SIG-M5 (cell line): ENCODE results near the gene BRAT1.
"Not testable (repeated sequence)": the region's sequence is repeated elsewhere in the genome, so short reads cannot be mapped to it uniquely, and the experiment has no call there.

ENCODE experiments used
- DNase-seq: peaks from one replicate; lab custom pipeline; 2025; lab: John Stamatoyannopoulos, UW

Gene BRAT1

DNA sequence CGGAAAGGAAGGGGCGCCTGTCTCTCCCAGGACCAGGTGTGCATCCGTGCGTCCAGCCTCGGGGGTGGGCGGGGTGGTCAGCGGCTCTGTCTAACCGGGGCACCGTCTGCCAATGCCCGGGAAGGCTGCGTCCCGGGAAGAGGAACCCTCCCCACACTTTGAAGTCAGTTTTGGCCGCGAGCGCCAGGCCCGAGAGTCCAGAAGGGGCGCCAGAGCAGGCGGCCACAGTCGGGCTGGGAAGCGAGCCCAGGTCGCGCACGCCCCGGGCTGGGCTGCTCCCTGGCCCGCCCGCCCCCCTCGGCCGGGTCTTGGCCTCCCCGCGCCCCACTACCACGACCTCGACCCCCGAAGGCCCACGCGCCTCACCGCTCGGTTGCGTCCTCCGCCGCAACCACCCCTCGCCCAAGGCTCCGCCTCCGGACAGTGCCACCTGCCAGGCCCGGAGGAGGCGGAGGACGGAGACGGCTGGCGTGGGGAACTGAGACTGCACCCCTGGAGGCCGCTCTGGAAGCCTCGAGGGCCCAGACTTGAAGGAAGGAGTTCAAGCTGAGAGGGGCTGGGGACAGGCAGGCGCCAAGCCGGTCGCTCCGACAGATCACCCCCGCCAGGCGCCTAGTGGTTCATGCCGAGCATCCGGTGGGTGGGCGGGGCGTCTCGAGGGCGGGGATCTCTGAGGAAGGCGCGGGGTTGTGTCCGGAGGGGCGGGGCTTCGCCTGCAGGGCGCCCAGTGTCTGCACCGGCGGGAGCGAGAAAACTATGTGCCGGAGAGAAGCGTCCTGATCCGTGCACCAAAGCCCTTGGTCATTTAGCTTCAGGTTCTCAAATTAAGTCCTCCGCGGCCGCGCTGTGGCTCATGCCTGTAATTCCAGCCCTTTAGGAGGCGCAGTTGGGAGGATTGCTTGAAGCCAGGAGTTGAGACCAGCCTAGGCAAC is at the start of gene BRAT1:
TSS of gene BRAT1 (minus strand) at position 404 of the 932 bp plus-strand sequence. CDS start 1,093 bp downstream, outside the sequence.
- DNase-seq: peak; percentile 68

DNA sequence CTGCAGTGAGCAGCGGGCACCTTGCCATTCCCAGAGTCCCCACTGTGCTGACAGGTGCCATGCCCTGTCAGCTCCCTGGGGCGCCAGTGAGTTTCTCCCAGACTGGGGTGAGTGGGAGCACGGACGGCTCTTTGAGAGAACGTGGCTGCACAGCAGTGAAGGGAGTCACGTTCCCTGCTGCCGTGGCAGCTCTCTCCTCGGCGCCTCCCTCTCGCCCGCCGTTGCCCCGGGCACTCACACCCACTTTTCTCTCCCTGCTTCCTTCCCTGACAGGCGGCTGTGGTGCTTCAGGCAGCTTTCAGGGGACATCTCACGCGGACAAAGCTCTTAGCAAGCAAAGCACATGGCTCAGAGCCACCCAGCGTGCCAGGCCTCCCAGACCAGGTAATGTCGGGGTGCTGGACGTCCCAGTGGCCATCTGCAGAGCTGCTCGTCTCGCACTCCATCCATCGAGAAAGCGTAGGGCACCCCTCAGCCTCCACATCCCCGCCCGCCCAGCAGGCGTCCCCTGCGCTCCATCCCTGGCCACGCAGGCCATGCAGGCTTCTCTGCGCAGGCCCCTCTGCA is 49.4 kb upstream of the BRAT1 start:
- DNase-seq: no peak

DNA sequence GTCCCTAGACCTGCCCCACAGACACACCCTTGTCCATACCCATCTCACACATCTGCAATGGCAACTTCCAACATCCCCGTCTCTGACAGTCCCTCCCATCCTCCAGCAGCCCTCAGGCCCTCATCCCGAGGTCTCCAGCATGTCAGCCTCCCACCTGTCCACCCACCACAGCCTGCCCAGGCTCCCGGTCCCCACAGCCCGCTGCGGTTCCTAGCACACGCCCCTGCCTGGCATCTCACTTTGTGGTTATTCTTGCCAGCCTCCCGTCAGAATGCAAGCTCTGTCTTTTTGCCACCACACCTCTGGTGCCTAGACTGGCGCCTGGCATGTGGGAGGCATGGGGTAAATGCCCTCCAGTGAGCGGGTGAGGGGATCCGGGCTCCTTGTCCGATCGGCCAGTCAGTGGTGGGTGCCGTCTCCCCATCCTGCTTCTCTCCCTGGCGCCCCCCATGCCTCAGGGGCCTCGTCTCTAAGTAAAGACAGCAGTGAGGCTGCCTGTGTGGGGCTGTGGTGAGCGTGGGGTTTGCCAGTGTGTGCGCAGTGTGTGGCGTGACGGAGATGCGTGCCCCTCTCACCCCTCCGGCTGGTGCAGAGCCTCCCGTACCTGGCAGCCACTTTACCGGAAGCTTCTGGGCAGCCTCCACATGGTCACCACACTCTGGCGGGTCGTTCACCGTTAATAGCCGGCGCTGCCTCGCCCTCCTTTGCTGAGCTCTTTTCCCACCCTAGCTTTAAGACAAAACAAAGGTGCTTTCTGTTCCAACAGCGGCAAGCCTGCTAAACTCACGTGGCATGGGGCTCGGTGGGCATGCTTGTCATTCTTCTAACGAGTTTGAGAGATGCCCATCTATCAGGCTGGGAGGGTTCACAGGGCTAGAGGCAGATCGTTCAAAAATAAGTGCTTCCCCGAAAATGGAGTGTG is 48.0 kb upstream of the BRAT1 start:
- no peak for DNase-seq

DNA sequence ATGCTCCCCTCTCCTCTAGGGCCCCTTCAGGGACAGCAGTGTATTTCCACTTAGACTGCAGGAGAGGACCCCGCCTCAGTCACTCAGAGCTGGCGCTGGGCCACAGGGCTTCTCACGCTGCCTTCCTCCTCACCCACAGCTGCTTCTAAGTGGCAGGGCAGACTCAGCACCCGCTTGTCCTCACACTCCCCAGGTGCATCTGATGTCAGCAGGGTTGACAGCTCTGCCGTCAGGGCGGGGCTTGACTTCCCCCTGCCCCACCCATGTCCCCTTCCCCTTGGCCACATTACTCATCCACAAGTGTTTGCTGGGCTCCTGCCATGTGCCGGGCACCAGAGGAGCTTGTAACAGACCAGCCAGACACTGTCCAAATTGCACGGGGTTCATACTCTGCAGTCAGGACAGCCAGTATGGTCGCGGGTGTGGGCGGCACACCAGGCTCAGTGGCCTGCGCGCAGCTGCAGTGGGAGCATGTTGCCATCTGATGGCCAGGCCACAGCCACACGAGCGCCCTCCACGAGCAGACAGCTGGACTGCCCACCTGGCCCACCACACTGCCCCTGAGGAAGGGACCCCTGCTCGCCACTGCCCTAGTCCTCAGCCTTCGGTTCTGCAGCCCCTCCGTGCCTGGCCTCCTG is 47.2 kb upstream of the BRAT1 start:
- DNase-seq: no peak

DNA sequence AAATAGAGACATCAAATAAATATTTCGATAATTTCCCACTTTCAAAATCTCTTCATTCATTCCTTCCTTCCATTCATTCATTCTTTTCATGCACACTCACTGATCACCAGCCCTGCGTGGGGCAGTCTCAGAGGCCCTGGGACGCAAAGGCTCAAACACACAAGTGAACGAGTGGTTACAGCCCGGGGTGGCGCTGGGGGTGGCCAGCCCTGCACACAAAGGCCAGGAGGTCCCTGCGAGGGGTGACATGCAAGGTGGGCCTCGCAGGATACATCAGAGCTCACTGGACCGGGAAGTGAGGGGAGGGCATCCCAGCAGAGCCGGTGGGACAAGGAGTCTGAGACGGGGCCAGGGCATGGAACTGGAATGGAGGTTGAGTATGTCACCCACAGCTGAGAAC is 46.6 kb upstream of the BRAT1 start:
- no peak for DNase-seq

DNA sequence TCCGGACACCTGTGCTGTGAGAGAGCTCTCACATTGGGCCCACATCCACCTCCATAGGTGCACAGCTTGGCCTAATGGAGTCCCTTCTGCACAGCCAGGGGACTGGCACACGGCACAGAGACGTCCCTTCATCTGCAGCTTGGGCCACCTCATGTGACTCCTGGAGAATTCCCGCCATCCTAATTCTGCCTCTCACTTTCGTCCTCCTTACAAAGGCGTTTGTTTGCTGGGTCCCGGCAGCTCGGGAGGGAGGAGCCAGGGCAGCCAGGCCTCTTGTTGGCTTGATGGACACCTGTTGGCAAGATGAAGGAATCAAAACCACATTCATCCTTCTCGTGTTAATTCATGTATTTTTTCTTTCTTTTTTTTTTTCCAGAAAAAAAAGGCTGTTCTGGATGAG is 45.7 kb upstream of the BRAT1 start:
- DNase-seq: no peak

DNA sequence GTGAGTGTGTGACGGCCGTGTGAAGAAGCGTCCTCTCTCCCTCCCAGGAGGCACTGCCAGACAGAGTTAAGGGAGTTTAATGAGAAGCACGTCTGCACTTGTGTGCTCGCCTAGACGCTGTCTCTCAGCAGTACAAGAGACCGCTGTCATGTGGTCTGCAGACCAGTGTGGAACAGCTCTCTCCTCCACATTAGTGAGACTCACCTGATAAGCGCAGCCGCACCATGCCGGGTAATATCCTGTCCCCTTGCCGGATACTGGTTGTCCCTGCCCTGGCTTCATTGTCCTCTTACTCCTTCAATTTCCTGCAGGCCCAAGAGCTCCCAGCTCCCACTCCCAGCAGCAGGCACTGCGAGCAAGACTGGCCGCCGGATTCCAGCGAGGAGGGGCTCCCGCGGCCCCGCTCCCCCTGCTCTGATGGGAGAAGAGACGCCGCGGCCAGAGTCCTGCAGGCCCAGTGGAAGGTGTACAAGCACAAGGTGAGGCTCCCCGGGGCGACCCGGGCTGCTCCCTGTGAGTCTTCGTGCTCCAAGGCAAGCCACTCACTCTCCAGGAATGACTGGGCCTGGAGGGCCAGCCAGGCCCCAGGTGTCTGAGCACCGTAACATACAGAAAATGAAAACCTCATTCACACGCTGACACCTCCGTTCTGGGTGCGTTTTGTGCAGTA is 43.0 kb upstream of the BRAT1 start:
- DNase-seq: no peak

DNA sequence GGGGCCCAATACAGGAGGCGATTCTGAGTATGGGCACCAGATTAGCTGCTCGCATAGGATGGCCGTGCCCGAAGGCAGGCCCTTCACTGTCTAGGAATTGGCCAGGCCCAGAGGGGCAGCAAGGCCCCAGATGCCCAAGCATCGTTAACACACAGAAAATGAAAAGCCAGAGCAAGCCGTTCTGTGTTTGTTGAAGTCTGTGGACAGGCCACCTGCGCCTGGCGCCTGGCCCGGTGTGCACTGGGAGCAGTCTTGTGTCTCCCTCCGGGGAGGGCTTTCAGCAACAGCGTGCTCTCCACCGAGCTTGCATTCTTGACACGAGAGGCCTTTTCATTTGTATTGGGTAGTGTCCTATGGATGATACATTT is 41.9 kb upstream of the BRAT1 start:
- no peak for DNase-seq

DNA sequence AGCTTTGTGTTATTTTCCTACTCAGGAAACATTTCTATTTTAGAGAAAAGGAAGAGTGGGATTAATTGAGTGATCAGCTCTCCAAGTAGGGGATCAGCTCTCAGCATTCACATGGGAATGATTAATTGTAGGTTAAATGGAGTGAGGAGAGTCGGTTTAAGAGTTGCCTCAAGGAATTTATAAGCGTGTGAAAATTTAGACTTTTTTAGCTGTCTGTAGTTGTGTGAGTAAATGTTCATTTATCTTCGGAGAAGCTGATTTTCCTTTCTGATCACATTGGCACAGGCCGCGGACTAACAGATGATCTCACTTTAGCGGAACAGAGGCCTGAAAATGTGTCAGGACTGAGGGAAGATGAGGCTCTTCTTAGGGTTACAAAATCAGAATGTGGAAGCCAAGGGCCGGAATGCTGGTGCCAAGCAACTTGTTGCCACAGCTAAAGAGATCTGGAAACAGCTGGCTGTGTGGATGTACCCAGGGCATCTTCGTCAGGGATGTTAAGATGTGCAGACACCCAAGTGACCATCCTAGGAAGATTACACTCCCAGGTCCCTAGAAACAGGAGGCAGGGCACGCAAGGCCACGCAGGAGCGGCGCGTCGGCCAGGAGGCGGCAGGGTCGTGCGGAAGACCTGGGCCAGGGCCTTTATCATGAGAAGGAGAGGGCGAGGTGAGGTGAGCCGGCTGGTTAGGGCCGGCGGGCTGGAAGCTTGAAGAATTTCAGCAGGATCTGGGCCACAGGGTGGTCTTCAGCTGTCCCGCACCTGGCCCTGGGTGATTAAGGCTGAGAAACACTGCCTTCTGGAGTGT is 41.3 kb upstream of the BRAT1 start:
- no peak for DNase-seq

DNA sequence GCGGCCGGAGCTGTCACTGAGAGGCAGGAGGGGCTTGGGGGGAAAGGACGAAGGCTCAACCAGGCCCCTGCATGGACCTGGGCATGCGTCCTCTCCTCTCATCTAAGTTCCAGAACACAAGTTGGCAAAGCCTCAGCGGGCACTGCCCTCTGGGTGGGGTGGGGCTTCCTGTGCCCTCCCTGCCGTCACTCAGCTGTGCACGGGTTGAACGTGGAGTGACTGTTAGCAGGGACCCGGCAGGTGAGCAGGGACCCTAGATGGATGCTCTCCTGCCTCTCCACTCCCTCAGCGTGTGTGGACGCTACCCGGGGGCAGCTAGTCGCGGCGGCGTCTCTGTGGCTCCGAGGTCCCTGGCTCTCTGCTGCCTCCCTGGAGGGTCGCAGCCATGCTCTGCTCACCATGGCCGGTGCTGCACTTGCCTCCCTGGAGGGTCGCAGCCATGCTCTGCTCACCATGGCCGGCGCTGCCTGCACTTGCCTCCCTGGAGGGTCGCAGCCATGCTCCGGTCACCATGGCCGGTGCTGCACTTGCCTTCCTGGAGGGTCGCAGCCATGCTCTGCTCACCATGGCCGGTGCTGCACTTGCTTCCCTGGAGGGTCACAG is 40.0 kb upstream of the BRAT1 start:
- no peak for DNase-seq

DNA sequence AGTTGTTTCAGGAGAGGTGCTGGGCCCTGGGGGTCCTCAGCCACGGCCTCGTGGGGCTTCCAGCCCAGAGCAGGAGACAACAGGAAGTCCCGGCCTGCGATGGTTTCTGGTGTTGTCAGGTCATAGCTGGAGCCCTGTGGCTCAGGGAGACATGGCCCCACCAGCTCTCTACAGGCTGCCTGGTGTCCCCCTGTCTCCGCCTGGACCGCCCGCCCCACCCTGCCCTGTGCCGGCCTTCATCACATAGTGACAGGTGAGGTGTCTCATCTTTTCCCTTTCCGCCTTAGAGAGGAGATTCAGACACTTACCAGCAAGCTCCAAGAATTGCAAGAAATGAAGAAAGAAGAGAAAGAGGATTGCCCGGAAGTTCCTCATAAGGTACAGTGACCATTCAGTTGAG is 39.3 kb upstream of the BRAT1 start:
- no peak for DNase-seq

DNA sequence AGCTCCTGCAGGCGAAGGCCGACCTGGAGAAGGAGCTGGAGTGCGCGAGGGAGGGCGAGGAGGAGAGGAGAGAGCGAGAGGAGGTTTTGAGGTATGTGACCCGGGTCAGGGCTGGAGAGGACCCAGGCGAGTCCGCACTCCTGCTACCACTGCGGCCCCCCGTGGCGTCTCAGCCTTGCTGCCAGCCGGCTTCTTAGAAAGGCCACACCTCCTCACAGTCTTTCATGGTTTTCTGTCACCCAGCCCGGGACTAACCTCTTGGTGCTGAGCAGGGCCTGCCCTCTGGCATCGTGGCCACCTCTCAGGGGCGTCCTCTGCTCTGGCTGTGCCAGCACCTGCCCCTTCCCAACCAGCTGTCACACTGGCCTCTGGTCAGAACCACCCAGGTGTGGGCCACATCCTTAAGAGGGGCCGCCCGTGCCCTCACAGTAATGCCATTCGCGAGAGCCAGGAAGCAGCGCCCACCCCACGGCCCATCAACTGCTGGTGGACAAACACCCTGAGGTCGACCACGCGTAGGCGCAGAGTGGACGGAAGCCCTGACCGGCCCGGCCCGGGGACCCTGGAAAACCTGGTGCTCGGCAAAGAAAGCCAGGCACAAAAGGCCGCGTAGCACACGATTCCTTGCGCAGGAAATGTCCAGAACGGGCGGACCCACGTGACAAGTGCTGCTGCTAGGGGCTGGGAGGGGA is 37.9 kb upstream of the BRAT1 start:
- no peak for DNase-seq

DNA sequence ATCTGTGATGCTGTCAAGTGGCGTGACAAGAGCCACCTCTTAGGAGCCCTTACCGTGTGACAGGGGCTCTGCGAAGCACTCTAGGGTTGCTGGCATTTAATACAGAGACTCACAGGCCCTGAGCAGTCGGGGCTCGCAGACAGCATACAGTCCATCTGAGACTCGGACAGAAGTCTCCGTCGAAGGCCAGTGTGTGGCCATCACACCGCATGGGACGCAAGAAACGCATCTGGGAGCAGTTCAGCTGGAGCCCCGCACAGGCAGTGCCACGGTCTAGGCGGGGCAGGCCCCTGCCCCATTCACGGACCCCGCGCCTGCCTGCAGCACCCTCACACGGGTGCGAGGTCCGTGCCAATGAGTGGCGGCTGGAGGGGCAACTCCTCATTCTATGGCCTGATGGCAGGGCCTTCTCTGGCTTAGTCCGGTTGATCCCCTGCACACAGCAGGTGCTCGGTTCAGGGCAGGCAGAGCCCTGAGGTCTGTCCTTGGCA is 37.1 kb upstream of the BRAT1 start:
- DNase-seq: no peak

DNA sequence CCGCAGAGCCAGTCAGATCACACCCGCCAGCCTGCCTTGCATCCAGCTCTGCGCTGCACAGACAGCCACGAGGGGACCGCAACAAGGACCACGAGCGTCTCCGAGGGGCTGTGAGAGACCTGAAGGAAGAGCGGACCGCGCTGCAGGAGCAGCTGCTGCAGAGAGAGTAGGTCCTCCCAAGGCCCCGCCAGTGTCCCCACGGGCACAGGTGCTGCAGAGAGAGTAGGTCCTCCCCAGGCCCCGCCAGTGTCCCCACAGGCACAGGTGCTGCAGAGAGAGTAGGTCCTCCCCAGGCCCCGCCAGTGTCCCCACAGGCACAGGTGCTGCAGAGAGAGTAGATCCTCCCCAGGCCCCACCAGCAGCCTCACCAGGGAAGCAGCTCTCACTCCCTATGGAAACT is 34.6 kb upstream of the BRAT1 start:
- not testable (repeated sequence) for DNase-seq

DNA sequence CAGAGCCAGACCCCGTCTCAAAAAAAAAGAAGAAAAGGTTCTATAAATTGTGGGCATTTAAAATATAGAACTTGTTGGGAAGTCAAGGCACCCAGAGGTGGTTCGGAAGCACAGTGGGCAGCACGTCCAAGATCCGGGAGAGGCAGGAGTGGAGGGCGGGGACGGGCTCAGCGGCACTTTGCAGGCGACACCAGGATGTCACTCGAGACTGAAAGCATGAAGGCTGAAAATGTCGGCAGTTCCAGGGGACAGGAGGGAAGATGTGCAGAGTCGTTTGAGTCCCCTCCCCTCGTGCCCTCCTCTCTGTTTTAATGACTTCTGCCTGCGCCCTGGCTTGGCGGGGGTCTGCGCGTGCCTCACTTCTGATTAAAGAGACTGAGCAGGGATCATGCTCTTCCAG is 34.0 kb upstream of the BRAT1 start:
- DNase-seq: no peak

DNA sequence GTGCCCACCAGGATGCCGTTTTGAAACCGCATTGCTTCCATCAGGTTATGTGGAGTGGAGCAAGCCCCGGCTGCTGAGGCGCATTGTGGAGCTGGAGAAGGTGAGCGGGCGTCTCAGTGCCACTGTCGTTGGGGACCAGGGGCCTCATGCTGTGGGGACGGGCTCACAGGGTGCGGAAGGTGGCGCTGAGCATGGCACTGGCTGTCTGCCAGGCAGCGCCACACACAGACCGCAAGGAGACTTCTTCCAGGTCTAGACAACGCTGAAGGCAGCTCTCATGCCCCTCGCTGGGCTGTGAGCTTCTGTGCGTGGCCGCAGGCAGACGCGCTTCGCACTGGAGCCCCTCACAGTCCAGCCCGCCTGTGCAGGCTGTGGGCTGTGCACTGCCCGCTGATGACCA is 32.5 kb upstream of the BRAT1 start:
- no peak for DNase-seq

DNA sequence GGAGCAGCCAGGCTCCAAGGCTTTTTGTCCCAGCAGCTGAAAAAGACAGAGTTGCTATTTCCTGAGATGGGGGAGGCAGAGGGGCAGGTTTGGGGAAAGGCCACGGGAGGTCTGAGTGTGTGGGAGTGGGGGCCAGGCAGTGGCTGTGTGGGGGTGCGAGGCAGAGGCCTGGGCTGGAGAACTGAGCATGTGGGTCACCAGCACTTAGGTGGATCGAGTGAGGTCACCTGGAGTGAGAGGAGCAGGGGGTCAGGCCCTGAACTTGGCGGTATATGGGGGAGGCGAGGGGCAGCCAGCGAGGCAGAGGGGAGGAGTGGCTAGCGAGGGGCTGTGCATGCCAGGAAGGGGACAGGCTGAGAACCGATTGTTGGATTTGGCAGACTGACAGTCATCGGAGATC is 31.8 kb upstream of the BRAT1 start:
- DNase-seq: no peak

DNA sequence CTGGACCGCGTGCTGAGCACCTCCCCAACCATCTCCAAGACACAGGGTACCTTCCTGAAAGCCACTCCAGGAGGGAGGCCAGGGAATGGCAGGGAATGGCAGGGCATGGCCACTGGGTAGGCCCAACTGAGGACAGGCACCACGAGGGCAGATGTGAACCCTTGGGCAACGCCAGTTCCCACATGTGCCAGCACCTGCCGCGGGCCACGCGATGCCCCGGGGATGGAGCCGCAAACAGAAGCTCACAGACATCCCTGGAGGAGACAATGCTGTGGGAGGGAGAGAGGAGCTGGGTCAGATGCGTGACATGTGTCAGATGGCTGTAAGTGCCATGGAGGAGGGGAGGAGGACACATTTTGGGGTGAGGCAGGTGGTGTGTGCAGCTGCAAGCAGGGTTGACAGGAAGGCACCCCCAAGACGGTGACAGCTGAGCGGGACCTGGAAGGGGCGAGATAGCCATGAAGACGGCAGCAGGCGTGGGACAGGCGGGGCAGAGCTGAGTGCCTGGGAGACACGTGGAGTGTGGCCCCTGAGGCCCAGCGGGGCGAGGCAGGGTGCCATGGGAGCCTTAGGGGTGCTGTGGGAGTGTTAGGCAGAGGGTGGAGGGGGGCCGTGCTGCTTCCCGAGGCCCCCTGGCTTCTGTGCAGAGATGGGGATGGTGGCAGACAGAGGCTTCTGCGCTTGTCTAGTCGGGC is 31.1 kb upstream of the BRAT1 start:
- DNase-seq: no peak

DNA sequence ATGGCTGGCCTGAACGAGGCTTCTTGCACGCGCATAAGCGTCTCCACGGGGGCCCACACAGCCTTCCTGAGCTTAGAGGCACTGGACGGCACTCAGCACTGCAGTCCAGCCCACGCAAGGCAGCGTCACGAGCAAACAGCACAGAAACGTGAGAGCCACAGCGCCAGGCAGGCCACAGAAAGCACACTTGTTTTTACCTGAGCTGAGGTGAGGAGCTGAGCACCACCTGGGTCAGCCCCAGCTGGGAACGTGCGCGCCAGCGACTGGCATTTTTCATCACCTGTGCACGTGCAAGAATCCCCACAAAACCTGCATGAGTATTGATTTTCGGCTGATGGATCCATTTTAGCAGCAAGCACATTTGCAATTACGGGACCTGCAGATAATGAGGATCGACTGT is 30.1 kb upstream of the BRAT1 start:
- DNase-seq: no peak
